Caki2 (cell line): Measurements from ENCODE around the gene ENTREP1. TPM values are rescaled to one million over a fixed set of nuclear protein-coding genes. Genes with fewer than 3 reads are reported as not detected.
A peak's percentile ranks its signal among the peaks of the same experiment; 100 is the strongest.

Experiments used
- DNase-seq: peaks from one replicate; pipeline ENCODE4 v3.0.0-alpha.2; 2015; ENCODE audit warnings: low read depth
- in situ Hi-C: cut with HindIII; loops from 2 replicates; pipeline ENCODE4 v1.10.0; 2016; ENCODE audit warnings: low sequenced_read_pairs, low pct_unique_long_range_greater_than_20kb, mixed read lengths
- total RNA-seq: library from RNA; depleted of rRNA; stranded (reverse); fragments of >200 nt; shearing (Covaris generic); gene quantifications from 2 replicates; pipeline ENCODE4 v1.2.3, GENCODE V29; 2014; ENCODE audit warnings: low replicate concordance

The ENTREP1 gene
- total RNA-seq, 1 experiment from 2014 or later, result not detected

- DNase-seq, result no peak
- in situ Hi-C loops, result no loop called here
These were observed 30.2 kb downstream of the ENTREP1 start for GRCh38 chr9:69355232-69355631.

GRCh38 chr9:69357030-69357775 is 32.2 kb downstream of the ENTREP1 start:
- in situ Hi-C loops, result no loop called here
- no peak for DNase-seq

GRCh38 chr9:69357821-69358220 is 32.8 kb downstream of the ENTREP1 start:
- no peak for DNase-seq
- in situ Hi-C loops, result no loop called here

- DNase-seq, result no peak
- in situ Hi-C loops, result no loop called here
These were observed 38.2 kb downstream of the ENTREP1 start for GRCh38 chr9:69363191-69363590.

GRCh38 chr9:69364510-69365150 is 39.6 kb downstream of the ENTREP1 start:
- in situ Hi-C loops, result no loop called here
- DNase-seq, result no peak

GRCh38 chr9:69370430-69370829 is 45.4 kb downstream of the ENTREP1 start:
- in situ Hi-C loops, result no loop called here
- peak; percentile 64 for DNase-seq

GRCh38 chr9:69371001-69371400 is 46.0 kb downstream of the ENTREP1 start:
- in situ Hi-C loops, result no loop called here
- DNase-seq, result no peak

GRCh38 chr9:69376651-69377050 is 51.6 kb downstream of the ENTREP1 start:
- peak; percentile 42 for DNase-seq
- in situ Hi-C loops, result no loop called here

- no peak for DNase-seq
- in situ Hi-C loops, result no loop called here
These were observed 52.3 kb downstream of the ENTREP1 start for GRCh38 chr9:69377291-69377690.

- DNase-seq, result no peak
- in situ Hi-C loops, result no loop called here
These were observed 53.0 kb downstream of the ENTREP1 start for GRCh38 chr9:69377981-69378380.

- in situ Hi-C loops, result no loop called here
- DNase-seq, result peak; percentile 44
These were observed 54.4 kb downstream of the ENTREP1 start for GRCh38 chr9:69379270-69379982.

- in situ Hi-C loops, result no loop called here
- no peak for DNase-seq
These were observed 55.3 kb downstream of the ENTREP1 start for GRCh38 chr9:69380301-69380700.

- in situ Hi-C loops, result no loop called here
These were observed 55.8 kb downstream of the ENTREP1 start for GRCh38 chr9:69380811-69381210.

GRCh38 chr9:69382135-69382534 is 57.1 kb downstream of the ENTREP1 start:
- DNase-seq, result no peak
- in situ Hi-C loops, result no loop called here

More at GRCh38 chr9:69380811-69381210, 55.8 kb downstream of the ENTREP1 start:
- DNase-seq, result no peak

- DNase-seq, result no peak
- in situ Hi-C loops, result no loop called here
These were observed 60.6 kb downstream of the ENTREP1 start for GRCh38 chr9:69385581-69386033.

- no peak for DNase-seq
- in situ Hi-C loops, result no loop called here
These were observed 61.6 kb downstream of the ENTREP1 start for GRCh38 chr9:69386651-69387050.

GRCh38 chr9:69388596-69388995 is 63.6 kb downstream of the ENTREP1 start:
- no peak for DNase-seq
- in situ Hi-C loops, result no loop called here

GRCh38 chr9:69389437-69389995 is 64.5 kb downstream of the ENTREP1 start:
- DNase-seq, result no peak

GRCh38 chr9:69391487-69391886 is 66.5 kb downstream of the ENTREP1 start:
- no peak for DNase-seq
- in situ Hi-C loops, result no loop called here

More at GRCh38 chr9:69389437-69389995, 64.5 kb downstream of the ENTREP1 start:
- in situ Hi-C loops, result no loop called here
